Adrenal gland (tissue), 12 donors: ENCODE data around the gene DCPS. TPM values are rescaled to one million over a fixed set of nuclear protein-coding genes. Genes with fewer than 3 reads are reported as not detected.
"Not testable (repeated sequence)": the region's sequence is repeated elsewhere in the genome, so short reads cannot be mapped to it uniquely, and the experiment has no call there.

Experiments used
- DNase-seq, 7 donors: peaks; one replicate each; pipeline ENCODE4 v3.0.0-alpha.2; 2019 to 2020
- H3K27ac ChIP-seq, 5 donors: fragments of 200-600 bp; sonication (generic) in 4 of 5; 1 replicate in 3 of 5; 2 replicates in 2 of 5; pipeline versions ENCODE4 v1.5.1 to v1.8.0; 2016 to 2020; ENCODE audit warnings: mild to moderate bottlenecking in 1 of 5
- H3K27me3 ChIP-seq: fragments of 200-600 bp; 2 replicates; pipeline ENCODE4 v1.8.0; 2021
- H3K36me3 ChIP-seq, 2 donors: fragments of 200-600 bp; replicated peaks in 1 of 2; 1 replicate in 1 of 2; 2 replicates in 1 of 2; pipeline versions ENCODE4 v1.5.1 to v1.8.0; 2018 to 2022
- H3K4me1 ChIP-seq, 2 donors: fragments of 200-600 bp; replicated peaks in 1 of 2; 1 replicate in 1 of 2; 2 replicates in 1 of 2; pipeline versions ENCODE4 v1.5.1 to v1.8.0; 2018 to 2021
- H3K4me3 ChIP-seq, 4 donors: fragments of 200-600 bp; sonication (generic) in 3 of 4; one replicate each; pipeline ENCODE4 v1.5.1; 2016 to 2018
- H3K9me3 ChIP-seq, 3 donors: fragments of 200-600 bp; sonication (generic) in 1 of 3; replicated peaks in 1 of 3; 1 replicate in 2 of 3; 2 replicates in 1 of 3; pipeline versions ENCODE4 v1.5.1 to v1.8.0; 2016 to 2021
- POLR2A ChIP-seq, 2 donors: fragments of 450-650 bp; IDR thresholded peaks; one replicate each; pipeline ENCODE4 v1.6.1; 2017; ENCODE audit warnings: antibody characterized with exemption in 2 of 2, mild to moderate bottlenecking in 2 of 2, moderate library complexity in 1 of 2
- WGBS, 4 donors: extraction: QIAGEN DNeasy Blood & Tissue Kit in 2 of 4; methylation state at CpG; one replicate each; pipeline versions ENCODE4 v1.1.5 to v1.1.7; 2013 to 2017; 5-methylcytosine and 5-hydroxymethylcytosine counted together
- intact Hi-C, 2 donors: fragments of 100-400 bp; cut with DNase I; formaldehyde crosslinking; loops; one replicate each; pipeline versions ENCODE4 v1.14.1 to v1.15.0; 2022 to 2023
- polyA plus RNA-seq, 3 donors: library from polyadenylated mRNA; stranded (reverse); fragments of 200-250 nt in 2 of 3; fragments of 350-450 nt in 1 of 3; fragmentation: Illumina TruSeq in 1 of 3; extraction: RNeasy Lipid Tissue Mini Kit (QIAGEN cat#74804) in 1 of 3; gene quantifications; one replicate each; pipeline ENCODE4 v1.2.3, GENCODE V29; 2013 to 2014
- total RNA-seq, 9 donors: library from RNA; depleted of rRNA in 4 of 9; stranded (reverse); fragments of >200 nt in 4 of 9; fragments of 120-200 nt in 1 of 9; fragmentation: NEBNext Ultra II Directional in 1 of 9; extraction: Animal tissue kit (Norgen Biotek cat#: 25700) in 1 of 9; gene quantifications; one replicate each; pipeline versions ENCODE4 v1.1.0 to v1.2.4, GENCODE V29; 2013 to 2023
- TF ChIP-seq, protein P1 (sequence below), 6 experiments: fragments of 450-650 bp in 4 of 6; fragments of 200-600 bp in 2 of 6; sonication (generic) in 1 of 6; IDR thresholded peaks; 1 replicate in 5 of 6; 2 replicates in 1 of 6; pipeline versions ENCODE4 v1.5.1 to v1.8.0; 2016 to 2021; ENCODE audit warnings: antibody characterized with exemption in 6 of 6, mild to moderate bottlenecking in 2 of 6, moderate library complexity in 1 of 6
- donor health status: healthy with polysubstance abuse.
- donor health status: Bipolar disorder and iron deficiency.
- donor health status: DM: yes; HTN: yes; CAD: no.
- donor health status: DM: no; HTN: no; CAD: no.
- donor health status: DM: no; HTN: no; CAD: no.
- donor health status: DM: yes; HTN: yes; CAD: no.

DCPS gene
- total and polyA plus RNA-seq, 12 donors, result 8.3 to 45.5 (median 18.9) TPM

DNA sequence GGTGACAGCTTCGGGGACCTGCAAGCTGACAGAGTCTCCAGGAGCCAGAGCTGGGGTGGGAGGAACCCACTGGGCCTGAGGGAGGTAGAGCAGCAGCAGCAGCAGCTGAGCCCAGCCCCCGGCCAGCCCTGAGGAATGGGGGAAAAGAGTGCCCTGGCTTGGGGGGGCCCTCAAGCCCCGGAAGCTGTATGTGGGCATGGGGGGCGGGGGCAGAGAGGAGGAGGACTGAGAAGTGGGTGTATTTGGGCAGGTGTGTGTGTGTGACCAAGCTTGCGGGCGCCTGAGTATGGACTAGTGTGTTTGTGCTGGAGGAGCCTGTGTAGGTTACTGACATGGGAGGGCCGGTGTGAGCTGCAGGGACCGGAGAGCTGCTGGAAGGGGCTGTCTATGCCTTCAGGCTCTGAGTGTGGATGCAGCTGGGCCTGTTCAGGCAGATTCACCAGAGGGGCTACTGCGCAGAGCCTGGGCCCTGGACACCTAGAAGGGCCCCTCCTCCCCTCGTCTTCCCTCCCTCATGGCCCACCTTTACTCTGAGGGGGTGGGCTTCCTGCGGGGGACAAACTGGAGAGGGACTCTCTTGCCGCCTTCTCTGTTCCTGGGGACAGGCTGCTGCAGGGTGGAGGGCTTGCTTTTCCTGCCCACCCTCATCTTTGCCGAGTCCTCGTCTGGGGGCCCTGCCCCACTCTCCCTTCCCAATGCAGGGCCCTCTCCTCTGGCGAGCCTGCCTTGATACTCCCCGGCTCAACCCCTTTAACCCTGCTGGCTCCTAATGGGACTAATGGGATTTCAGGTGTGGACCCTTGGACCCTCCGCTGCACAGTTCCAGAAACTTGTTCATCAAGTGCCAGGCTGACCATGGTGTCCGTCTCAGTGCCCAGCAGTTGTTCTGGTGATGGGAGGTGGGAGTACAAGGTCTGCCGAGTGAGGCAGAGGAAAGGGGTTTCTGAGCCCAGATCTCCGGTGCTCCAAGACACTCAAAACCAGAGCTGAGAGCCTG lies 79.8 kb downstream of the DCPS start:
- intact Hi-C loops, result no loop called here

DNA sequence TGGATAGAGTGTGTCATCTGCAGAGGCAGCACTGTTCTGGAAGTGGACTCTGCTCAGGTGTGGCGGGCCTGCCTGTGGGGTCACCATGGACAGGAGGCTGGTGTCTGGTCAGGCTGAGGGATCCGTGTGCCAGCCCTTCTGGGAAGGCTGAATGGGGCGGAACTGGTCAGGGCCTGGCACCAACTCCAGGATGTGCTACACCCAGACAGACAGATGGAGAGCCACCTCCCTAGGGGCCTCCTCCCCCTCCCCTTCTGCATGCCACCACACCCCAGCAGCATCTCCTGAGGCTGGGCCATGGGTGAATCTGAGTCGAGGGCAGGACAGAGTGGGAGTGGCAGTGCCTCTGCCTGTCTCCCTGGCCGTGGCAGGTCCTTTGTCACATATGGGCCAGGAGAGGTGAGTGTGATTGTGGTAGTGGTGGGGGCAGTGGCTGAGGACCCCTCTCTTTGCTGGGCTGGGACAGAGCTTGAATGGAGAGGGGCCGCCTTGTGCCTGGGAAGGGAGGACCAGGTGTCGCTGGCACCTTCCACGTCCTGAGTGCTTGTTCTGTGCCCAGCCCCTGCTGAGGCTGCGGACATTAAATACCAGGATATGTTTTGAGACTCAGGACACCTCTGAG lies 80.7 kb downstream of the DCPS start:
- H3K4me3 ChIP-seq, result no peak overlapping the region
- H3K9me3 ChIP-seq, result no peaks in the 10 kb centered on the region
- intact Hi-C loops, result no loop called here
- H3K27me3 ChIP-seq, result no peaks in the 10 kb centered on the region
- WGBS, 4 donors, result 82 to 87% (median 86%) methylated on average over 4 to 9 of the region's 9 CpGs
- H3K4me1 ChIP-seq, result peaks cover 0 to 18% of the 10 kb centered on the region in 2 donors
- no peak for TF ChIP-seq POLR2A (IDR thresholded peaks at IDR 0.05)
- TF ChIP-seq, protein P1, sequence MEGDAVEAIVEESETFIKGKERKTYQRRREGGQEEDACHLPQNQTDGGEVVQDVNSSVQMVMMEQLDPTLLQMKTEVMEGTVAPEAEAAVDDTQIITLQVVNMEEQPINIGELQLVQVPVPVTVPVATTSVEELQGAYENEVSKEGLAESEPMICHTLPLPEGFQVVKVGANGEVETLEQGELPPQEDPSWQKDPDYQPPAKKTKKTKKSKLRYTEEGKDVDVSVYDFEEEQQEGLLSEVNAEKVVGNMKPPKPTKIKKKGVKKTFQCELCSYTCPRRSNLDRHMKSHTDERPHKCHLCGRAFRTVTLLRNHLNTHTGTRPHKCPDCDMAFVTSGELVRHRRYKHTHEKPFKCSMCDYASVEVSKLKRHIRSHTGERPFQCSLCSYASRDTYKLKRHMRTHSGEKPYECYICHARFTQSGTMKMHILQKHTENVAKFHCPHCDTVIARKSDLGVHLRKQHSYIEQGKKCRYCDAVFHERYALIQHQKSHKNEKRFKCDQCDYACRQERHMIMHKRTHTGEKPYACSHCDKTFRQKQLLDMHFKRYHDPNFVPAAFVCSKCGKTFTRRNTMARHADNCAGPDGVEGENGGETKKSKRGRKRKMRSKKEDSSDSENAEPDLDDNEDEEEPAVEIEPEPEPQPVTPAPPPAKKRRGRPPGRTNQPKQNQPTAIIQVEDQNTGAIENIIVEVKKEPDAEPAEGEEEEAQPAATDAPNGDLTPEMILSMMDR (IDR thresholded peaks at IDR 0.05), result no peak
- DNase-seq, result peak in 1 of 7 donors; percentile 19
- peak overlapping the region in 1 of 5 donors; percentile 34 for H3K27ac ChIP-seq
- no peaks in the 10 kb centered on the region for H3K36me3 ChIP-seq

More for the DNA sequence above, 79.8 kb downstream of the DCPS start:
- peaks cover 7 to 26% of the 10 kb centered on the region in 2 donors for H3K4me1 ChIP-seq
- DNase-seq, result peak in 1 of 7 donors; percentile 22
- WGBS, 4 donors, result 80 to 85% (median 83%) methylated on average over 11 to 20 of the region's 20 CpGs
- no peak for TF ChIP-seq POLR2A (IDR thresholded peaks at IDR 0.05)
- TF ChIP-seq, protein P1 (IDR thresholded peaks at IDR 0.05), result no peak
- no peaks in the 10 kb centered on the region for H3K36me3 ChIP-seq
- no peak overlapping the region for H3K4me3 ChIP-seq
- no peaks in the 10 kb centered on the region for H3K9me3 ChIP-seq
- H3K27me3 ChIP-seq, result no peaks in the 10 kb centered on the region
- peak overlapping the region in 3 of 5 donors; percentile 8 to 60 (median 50) for H3K27ac ChIP-seq

DNA sequence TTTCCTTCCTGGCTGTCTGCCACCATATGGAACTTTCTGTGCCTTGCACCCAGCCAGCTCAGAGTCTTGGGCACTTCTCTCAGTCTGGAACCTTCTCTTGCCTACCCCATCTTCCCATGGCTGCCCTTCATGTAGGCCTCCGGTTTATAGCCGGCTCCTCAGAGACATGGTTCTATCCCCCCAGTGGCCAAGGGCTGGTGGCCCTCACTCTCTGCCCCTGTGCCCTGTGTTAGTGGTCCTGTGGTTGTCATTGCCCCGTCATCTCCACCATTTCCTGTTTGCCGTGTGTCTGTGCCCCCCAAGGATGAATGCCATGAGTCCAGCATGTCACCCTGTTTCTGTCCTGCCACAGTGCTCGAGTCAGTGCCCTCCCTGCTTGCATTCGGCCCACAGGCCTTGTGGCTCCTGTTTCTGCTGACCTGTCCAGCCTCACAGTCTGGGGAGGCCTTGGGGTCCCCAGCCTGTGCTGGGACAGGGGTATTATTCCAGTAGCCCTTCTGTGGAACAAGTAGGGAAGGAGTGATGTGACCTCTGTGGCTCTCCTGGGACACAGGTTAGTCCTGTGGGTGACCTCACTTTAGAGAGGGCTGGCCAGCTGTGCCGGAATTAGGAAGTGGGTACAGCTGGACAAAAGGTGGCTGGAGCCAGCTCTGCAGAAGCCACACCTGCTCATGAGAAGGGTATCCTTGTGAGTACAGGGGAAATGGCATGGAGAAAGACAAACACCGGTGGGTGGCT lies 82.3 kb downstream of the DCPS start:
- Histone ChIP-seq H3K4me1 (peaks cover 0 to 16% of the 10 kb centered on the region in 2 donors), H3K27me3 (no peaks in the 10 kb centered on the region), H3K9me3 (no peaks in the 10 kb centered on the region), H3K27ac (peak overlapping the region in 2 of 5 donors; percentile 40 to 60), H3K4me3 (no peak overlapping the region), H3K36me3 (no peaks in the 10 kb centered on the region)
- intact Hi-C loops, result no loop called here
- no peak for TF ChIP-seq POLR2A (IDR thresholded peaks at IDR 0.05)
- TF ChIP-seq, protein P1 (IDR thresholded peaks at IDR 0.05), result no peak
- peak in 1 of 7 donors; percentile 13 for DNase-seq
- WGBS, 4 donors, result 61 to 72% (median 64%) methylated on average over 7 to 8 of the region's 8 CpGs

GRCh38 chr11:126386729-126387071 lies 82.8 kb downstream of the DCPS start:
- intact Hi-C loops, H3K27me3 ChIP-seq, H3K36me3 ChIP-seq, H3K9me3 ChIP-seq, H3K4me3 ChIP-seq: not testable (repeated sequence)
- 19 to 48% (median 40%) methylated on average over 5 of the region's 5 CpGs for WGBS, 4 donors
- Histone ChIP-seq H3K27ac (peak overlapping the region in 2 of 5 donors; percentile 40 to 60), H3K4me1 (peaks cover 4 to 21% of the 10 kb centered on the region in 2 donors)
- peak in 3 of 7 donors; percentile 42 to 55 (median 49) for DNase-seq
